ENCODE measurements around the gene STIM2. TPM values are rescaled to one million over a fixed set of nuclear protein-coding genes. Genes with fewer than 3 reads are reported as not detected.

The STIM2 gene
- total and polyA plus RNA-seq, 10 of the 15 experiments (the other 5 are each of a cell fraction or from before 2014, with no cell fraction given): 4.7 to 41.5 (median 16.9) TPM

GRCh38 chr4:26953770-26954423 lies 93.3 kb downstream of the STIM2 start (continued):
- TF ChIP-seq BMI1 (IDR thresholded peaks at IDR 0.05; ENCODE audit: borderline replicate concordance) (no peak), ZNF24 (IDR thresholded peaks at IDR 0.05) (no peak), BACH1 (IDR thresholded peaks at IDR 0.05; ENCODE audit: borderline replicate concordance) (no peak)
- TF ChIP-seq, protein P1, sequence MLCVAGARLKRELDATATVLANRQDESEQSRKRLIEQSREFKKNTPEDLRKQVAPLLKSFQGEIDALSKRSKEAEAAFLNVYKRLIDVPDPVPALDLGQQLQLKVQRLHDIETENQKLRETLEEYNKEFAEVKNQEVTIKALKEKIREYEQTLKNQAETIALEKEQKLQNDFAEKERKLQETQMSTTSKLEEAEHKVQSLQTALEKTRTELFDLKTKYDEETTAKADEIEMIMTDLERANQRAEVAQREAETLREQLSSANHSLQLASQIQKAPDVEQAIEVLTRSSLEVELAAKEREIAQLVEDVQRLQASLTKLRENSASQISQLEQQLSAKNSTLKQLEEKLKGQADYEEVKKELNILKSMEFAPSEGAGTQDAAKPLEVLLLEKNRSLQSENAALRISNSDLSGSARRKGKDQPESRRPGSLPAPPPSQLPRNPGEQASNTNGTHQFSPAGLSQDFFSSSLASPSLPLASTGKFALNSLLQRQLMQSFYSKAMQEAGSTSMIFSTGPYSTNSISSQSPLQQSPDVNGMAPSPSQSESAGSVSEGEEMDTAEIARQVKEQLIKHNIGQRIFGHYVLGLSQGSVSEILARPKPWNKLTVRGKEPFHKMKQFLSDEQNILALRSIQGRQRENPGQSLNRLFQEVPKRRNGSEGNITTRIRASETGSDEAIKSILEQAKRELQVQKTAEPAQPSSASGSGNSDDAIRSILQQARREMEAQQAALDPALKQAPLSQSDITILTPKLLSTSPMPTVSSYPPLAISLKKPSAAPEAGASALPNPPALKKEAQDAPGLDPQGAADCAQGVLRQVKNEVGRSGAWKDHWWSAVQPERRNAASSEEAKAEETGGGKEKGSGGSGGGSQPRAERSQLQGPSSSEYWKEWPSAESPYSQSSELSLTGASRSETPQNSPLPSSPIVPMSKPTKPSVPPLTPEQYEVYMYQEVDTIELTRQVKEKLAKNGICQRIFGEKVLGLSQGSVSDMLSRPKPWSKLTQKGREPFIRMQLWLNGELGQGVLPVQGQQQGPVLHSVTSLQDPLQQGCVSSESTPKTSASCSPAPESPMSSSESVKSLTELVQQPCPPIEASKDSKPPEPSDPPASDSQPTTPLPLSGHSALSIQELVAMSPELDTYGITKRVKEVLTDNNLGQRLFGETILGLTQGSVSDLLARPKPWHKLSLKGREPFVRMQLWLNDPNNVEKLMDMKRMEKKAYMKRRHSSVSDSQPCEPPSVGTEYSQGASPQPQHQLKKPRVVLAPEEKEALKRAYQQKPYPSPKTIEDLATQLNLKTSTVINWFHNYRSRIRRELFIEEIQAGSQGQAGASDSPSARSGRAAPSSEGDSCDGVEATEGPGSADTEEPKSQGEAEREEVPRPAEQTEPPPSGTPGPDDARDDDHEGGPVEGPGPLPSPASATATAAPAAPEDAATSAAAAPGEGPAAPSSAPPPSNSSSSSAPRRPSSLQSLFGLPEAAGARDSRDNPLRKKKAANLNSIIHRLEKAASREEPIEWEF (IDR thresholded peaks at IDR 0.05; ENCODE audit: insufficient replicate concordance, low read depth, low read length): no peak

- H3K36me3 ChIP-seq (ENCODE audit: control insufficient read depth in 2 of 2, insufficient read depth in 2 of 2, low read length in 1 of 2): no peaks in the 10 kb centered on the region; a peak in 2 of 4 replicates
- in situ Hi-C loops (cut with MboI): no loop called here
- FAIRE-seq (no peak), DNase-seq (ENCODE audit: low read depth, low spot score) (no peak), ATAC-seq (no peak)
- H3K27me3 ChIP-seq (replicated peaks in 1 of 2; ENCODE audit: control insufficient read depth in 2 of 2, insufficient read depth in 2 of 2, low read length in 1 of 2): no peaks in the 10 kb centered on the region
- POLR2A ChIA-PET: no interaction called here
- H3K4me3 ChIP-seq: no peak overlapping the region
- H3K9me3 ChIP-seq (replicated peaks; ENCODE audit: control insufficient read depth, insufficient read depth, low read length): peaks cover 4% of the 10 kb centered on the region; the same call in 2 of the 3 replicates
- H3K4me2 ChIP-seq (ENCODE audit: control insufficient read depth, insufficient read depth): no peak overlapping the region
- H4K20me1 ChIP-seq (ENCODE audit: control insufficient read depth, insufficient read depth): no peaks in the 10 kb centered on the region
- CTCF ChIA-PET: interaction anchor here (0.7 kb wide), 1 partner anchor 666 kb away, joined by 4 read pairs; no protein-coding TSS in a partner anchor
- no TSS peak for BruUV-seq (replicated peaks)
- SMC1A ChIA-PET (ENCODE audit: uncharacterized antibody, unreplicated experiment): interaction anchor here (0.6 kb wide), 1 partner anchor 31 kb away, joined by 3 read pairs; no protein-coding TSS in a partner anchor
- peaks cover 9% of the 10 kb centered on the region; the same call in 1 of the 2 replicates for H3K4me1 ChIP-seq (ENCODE audit: control insufficient read depth, insufficient read depth, low read length)
- intact Hi-C loops (cut with micrococcal nuclease; ENCODE audit: unreplicated experiment): no loop called here
- H3K9ac ChIP-seq (ENCODE audit: control insufficient read depth, insufficient read depth, low read length): no peak overlapping the region
- no peaks in the 10 kb centered on the region; the same call in none of the 2 replicates for H3K79me2 ChIP-seq (ENCODE audit: control insufficient read depth, insufficient read depth, low read length)
- no peak overlapping the region for H2AFZ ChIP-seq (ENCODE audit: control insufficient read depth, low read depth, low read length)
- TF ChIP-seq CBX5 (IDR thresholded peaks at IDR 0.05; ENCODE audit: low read depth): no peak
- TF ChIP-seq JUND (IDR thresholded peaks at IDR 0.05; ENCODE audit: low read depth, low read length): no peak
- no peak for TF ChIP-seq CHD2 (IDR thresholded peaks at IDR 0.05; ENCODE audit: borderline replicate concordance, low read depth, low read length)
- TF ChIP-seq ASH2L (IDR thresholded peaks at IDR 0.05; ENCODE audit: borderline replicate concordance, low read depth): no peak
- TF ChIP-seq IRF5 (IDR thresholded peaks at IDR 0.05; ENCODE audit: borderline replicate concordance): no peak
- no peak for TF ChIP-seq POLR2A (IDR thresholded peaks at IDR 0.05; ENCODE audit: low read depth, low read length)
- no peak overlapping the region for H3K27ac ChIP-seq (ENCODE audit: control insufficient read depth, insufficient read depth)
- 93% methylated on average over 2 of the region's 2 CpGs for WGBS (ENCODE audit: insufficient coverage, insufficient replicate concordance, low lambda C conversion rate, missing lambda C conversion rate)
- RAD21 ChIA-PET (ENCODE audit: unreplicated experiment): no interaction called here
These were observed 94.6 kb downstream of the STIM2 start for GRCh38 chr4:26955241-26955640.

Measured in GM12878 (cell line).